GM12878 (cell line): ENCODE data around the gene TRIM40. TPM values are rescaled to one million over a fixed set of nuclear protein-coding genes. Genes with fewer than 3 reads are reported as not detected.

Source experiments
- ATAC-seq: fragments of 200-7000 bp; cut with Tn5 transposase; 3 replicates; pipeline ENCODE4 v1.9.1; 2020; ENCODE audit warnings: mild to moderate bottlenecking, moderate library complexity
- BruUV-seq: library from RNA; stranded (reverse); fragments of 400-500 nt; replicated peaks from 2 replicates; lab custom pipeline; 2021; lab: Mats Ljungman, UMichigan
- CTCF ChIA-PET: fragments of 300-600 bp; sonication (Branson Sonifier 250); formaldehyde crosslinking; extraction: SDS; loops from one replicate; lab custom pipeline; 2021; ENCODE audit warnings: inconsistent platforms; lab: Yijun Ruan, JAX
- POLR2A ChIA-PET: fragments of 350-600 bp; formaldehyde crosslinking; extraction: SDS; loops from one replicate; lab custom pipeline; 2021; ENCODE audit warnings: inconsistent platforms; lab: Charles Lee
- RAD21 ChIA-PET: fragments of 300-600 bp; sonication (Branson Sonifier 250); formaldehyde crosslinking; loops from one replicate; lab custom pipeline; 2023; ENCODE audit warnings: antibody characterized with exemption; ENCODE audit not compliant: unreplicated experiment; lab: Charles Lee
- SMC1A ChIA-PET: fragments of 300-600 bp; sonication (Branson Sonifier 250); formaldehyde crosslinking; loops from one replicate; lab custom pipeline; 2023; ENCODE audit not compliant: unreplicated experiment, uncharacterized antibody; lab: Charles Lee
- DNase-seq: peaks from one replicate; pipeline ENCODE4 v3.0.0-alpha.2; 2011; ENCODE audit warnings: low read depth, low spot score
- FAIRE-seq: peaks from 3 replicates; lab custom pipeline; 2011; peaks lifted over from hg19 to GRCh38; lab: Jason Lieb, UNC
- H2AFZ ChIP-seq: 2 replicates; pipeline ENCODE4 v1.6.0; 2011; ENCODE audit warnings: low read depth, low read length, control low read depth; ENCODE audit not compliant: control insufficient read depth
- H3K27ac ChIP-seq: 2 replicates; pipeline ENCODE4 v1.5.1; 2011; ENCODE audit warnings: control low read depth; ENCODE audit not compliant: control insufficient read depth, insufficient read depth
- H3K27me3 ChIP-seq, 2 experiments: replicated peaks in 1 of 2; 2 replicates each; pipeline versions ENCODE4 v1.6.0 to v1.6.1; 2011; ENCODE audit warnings: low read length in 1 of 2; ENCODE audit not compliant: control insufficient read depth in 2 of 2, insufficient read depth in 2 of 2
- H3K36me3 ChIP-seq, 2 experiments: 2 replicates each; pipeline ENCODE4 v1.5.1; 2011; ENCODE audit warnings: low read length in 1 of 2; ENCODE audit not compliant: control insufficient read depth in 2 of 2, insufficient read depth in 2 of 2
- H3K4me1 ChIP-seq: 2 replicates; pipeline ENCODE4 v1.6.1; 2011; ENCODE audit warnings: mild to moderate bottlenecking, low read length, moderate library complexity, mixed read lengths; ENCODE audit not compliant: control insufficient read depth, insufficient read depth
- H3K4me2 ChIP-seq: 2 replicates; pipeline ENCODE4 v1.6.0; 2011; ENCODE audit warnings: control low read depth; ENCODE audit not compliant: control insufficient read depth, insufficient read depth
- H3K4me3 ChIP-seq: fragments of 200-600 bp; sonication (generic); 2 replicates; pipeline ENCODE4 v1.5.1; 2016
- H3K79me2 ChIP-seq: 2 replicates; pipeline ENCODE4 v1.6.0; 2011; ENCODE audit warnings: low read length; ENCODE audit not compliant: control insufficient read depth, insufficient read depth
- H3K9ac ChIP-seq: 2 replicates; pipeline ENCODE4 v1.8.0; 2011; ENCODE audit warnings: low read length, control low read depth, mixed read lengths; ENCODE audit not compliant: control insufficient read depth, insufficient read depth
- H3K9me3 ChIP-seq: replicated peaks from 3 replicates; pipeline ENCODE4 v1.5.1; 2011; ENCODE audit warnings: mild to moderate bottlenecking, low read length; ENCODE audit not compliant: control insufficient read depth, insufficient read depth
- H4K20me1 ChIP-seq: 2 replicates; pipeline ENCODE4 v1.6.0; 2011; ENCODE audit not compliant: control insufficient read depth, insufficient read depth
- BCL3 ChIP-seq: IDR thresholded peaks from 2 replicates; pipeline ENCODE4 v1.6.1; 2011; ENCODE audit warnings: borderline replicate concordance, low read depth, mild to moderate bottlenecking, moderate library complexity, low read length; ENCODE audit not compliant: insufficient read depth, poor library complexity, severe bottlenecking
- BHLHE40 ChIP-seq, 2 experiments: fragments of 450-650 bp in 1 of 2; IDR thresholded peaks; 2 replicates each; pipeline ENCODE4 v1.6.1; 2011 to 2017; ENCODE audit warnings: low read depth in 2 of 2, borderline replicate concordance in 1 of 2, improper control_type of control experiment in 1 of 2, low read length in 1 of 2, mild to moderate bottlenecking in 1 of 2
- CBFB ChIP-seq: IDR thresholded peaks from 2 replicates; pipeline ENCODE4 v1.6.1; 2016; ENCODE audit warnings: antibody characterized with exemption, low read depth
- IRF5 ChIP-seq: fragments of 450-650 bp; IDR thresholded peaks from 2 replicates; pipeline ENCODE4 v1.6.1; 2017; ENCODE audit warnings: borderline replicate concordance
- PKNOX1 ChIP-seq: fragments of 450-650 bp; IDR thresholded peaks from 2 replicates; pipeline ENCODE4 v1.6.1; 2016; ENCODE audit warnings: mild to moderate bottlenecking
- RB1 ChIP-seq: fragments of 450-650 bp; formaldehyde crosslinking; IDR thresholded peaks from 2 replicates; pipeline ENCODE4 v1.6.1; 2017; ENCODE audit warnings: mild to moderate bottlenecking, borderline replicate concordance
- RCOR1 ChIP-seq: conservative IDR thresholded peaks from 2 replicates; pipeline ENCODE4 v1.6.1; 2012; ENCODE audit warnings: low read depth, low read length, improper control_type of control experiment
- SMAD5 ChIP-seq: IDR thresholded peaks from 2 replicates; pipeline ENCODE4 v1.6.1; 2016; ENCODE audit warnings: antibody characterized with exemption, low read depth
- WGBS: methylation state at CpG from one replicate; pipeline ENCODE4 v1.1.6; 2016; ENCODE audit warnings: low lambda C conversion rate; ENCODE audit not compliant: insufficient replicate concordance, insufficient coverage; ENCODE audit errors: missing lambda C conversion rate; 5-methylcytosine and 5-hydroxymethylcytosine counted together
- in situ Hi-C: fragments of 300-500 bp; cut with MboI; formaldehyde crosslinking; loops from 9 replicates; pipeline ENCODE4 v1.14.3; 2018; ENCODE audit warnings: mixed read lengths
- intact Hi-C: fragments of 100-400 bp; cut with micrococcal nuclease; formaldehyde crosslinking; loops from one replicate; pipeline ENCODE4 v1.14.2; 2022; ENCODE audit not compliant: unreplicated experiment
- polyA plus RNA-seq, 11 experiments: library from polyadenylated mRNA; depleted of rRNA in 4 of 11; unstranded in 6 of 11; stranded (reverse) in 5 of 11; fragments of >200 nt; fragmentation: Nextera tagmentation in 4 of 11; fragmentation: Illumina TruSeq in 1 of 11; extraction: Ambion mirVana in 4 of 11; extraction: Trizol in 1 of 11; gene quantifications; 1 replicate in 1 of 11; 2 replicates in 10 of 11; pipeline versions ENCODE4 v1.2.1 to v1.2.3, GENCODE V29; 2011 to 2016; ENCODE audit warnings: inconsistent platforms in 2 of 11, missing spikeins in 2 of 11, low read depth in 1 of 11
- total RNA-seq, 4 experiments: library from RNA; depleted of rRNA in 3 of 4; stranded (reverse); fragments of >200 nt in 3 of 4; fragmentation: Illumina TruSeq in 1 of 4; extraction: Trizol in 1 of 4; gene quantifications; 2 replicates each; pipeline versions ENCODE4 v1.2.1 to v1.2.3, GENCODE V29; 2013 to 2021

TRIM40 gene
- total and polyA plus RNA-seq, 10 of the 15 experiments (the other 5 are each of a cell fraction or from before 2014, with no cell fraction given): not detected

- no peak overlapping the region for H3K4me2 ChIP-seq
- H3K27ac ChIP-seq: no peak overlapping the region
- TF ChIP-seq BCL3 (no peak), RB1 (no peak), RCOR1 (no peak), IRF5 (no peak), BHLHE40 (IDR thresholded peaks at IDR 0.05; ENCODE audit: borderline replicate concordance in 1 of 2, low read depth in 2 of 2, low read length in 1 of 2) (no peak), SMAD5 (no peak), PKNOX1 (no peak), CBFB (no peak)
- H3K4me1 ChIP-seq: no peaks in the 10 kb centered on the region; the same call in 1 of the 2 replicates
- no peaks in the 10 kb centered on the region for H3K79me2 ChIP-seq
- no peak overlapping the region for H2AFZ ChIP-seq
- no TSS peak for BruUV-seq
- intact Hi-C loops: no loop called here
- CTCF ChIA-PET: interaction anchor here (1.2 to 3.8 kb wide), 2 partner anchors 14 to 40 kb away, joined by 3 to 28 read pairs; no protein-coding TSS in a partner anchor
- FAIRE-seq: no peak
- peaks cover 0 to 3% of the 10 kb centered on the region in 2 experiments; a peak in 2 of 4 replicates for H3K27me3 ChIP-seq
- no peaks in the 10 kb centered on the region for H3K9me3 ChIP-seq
- H3K36me3 ChIP-seq: no peaks in the 10 kb centered on the region
- WGBS: 20% methylated on average over 6 of the region's 6 CpGs
- POLR2A ChIA-PET: interaction anchor here (0.7 kb wide), 1 partner anchor 189 kb away, joined by 3 read pairs; no protein-coding TSS in a partner anchor
- SMC1A ChIA-PET: interaction anchor here (1.4 to 2.9 kb wide), 2 partner anchors 13 to 23 kb away, joined by 3 to 14 read pairs; no protein-coding TSS in a partner anchor
- no peak overlapping the region for H3K9ac ChIP-seq
- RAD21 ChIA-PET: interaction anchor here (1.2 kb wide), 1 partner anchor 41 kb away, joined by 3 read pairs; no protein-coding TSS in a partner anchor
- no peaks in the 10 kb centered on the region for H4K20me1 ChIP-seq
- in situ Hi-C loops: no loop called here
- no peak overlapping the region for H3K4me3 ChIP-seq
- ATAC-seq: no peak
- no peak for DNase-seq
Observed at GRCh38 chr6:30144811-30145210, 8.9 kb downstream of the TRIM40 start.
